GM12878 (cell line): ENCODE data around the gene ZBTB16. TPM values are rescaled to one million over a fixed set of nuclear protein-coding genes. Genes with fewer than 3 reads are reported as not detected.

ENCODE experiments used
- ATAC-seq: fragments of 200-7000 bp; cut with Tn5 transposase; 3 replicates; pipeline ENCODE4 v1.9.1; 2020; ENCODE audit warnings: mild to moderate bottlenecking, moderate library complexity
- BruUV-seq: library from RNA; stranded (reverse); fragments of 400-500 nt; replicated peaks from 2 replicates; lab custom pipeline; 2021; lab: Mats Ljungman, UMichigan
- CTCF ChIA-PET: fragments of 300-600 bp; sonication (Branson Sonifier 250); formaldehyde crosslinking; extraction: SDS; loops from one replicate; lab custom pipeline; 2021; ENCODE audit warnings: inconsistent platforms; lab: Yijun Ruan, JAX
- POLR2A ChIA-PET: fragments of 350-600 bp; formaldehyde crosslinking; extraction: SDS; loops from one replicate; lab custom pipeline; 2021; ENCODE audit warnings: inconsistent platforms; lab: Charles Lee
- RAD21 ChIA-PET: fragments of 300-600 bp; sonication (Branson Sonifier 250); formaldehyde crosslinking; loops from one replicate; lab custom pipeline; 2023; ENCODE audit warnings: antibody characterized with exemption; ENCODE audit not compliant: unreplicated experiment; lab: Charles Lee
- SMC1A ChIA-PET: fragments of 300-600 bp; sonication (Branson Sonifier 250); formaldehyde crosslinking; loops from one replicate; lab custom pipeline; 2023; ENCODE audit not compliant: unreplicated experiment, uncharacterized antibody; lab: Charles Lee
- DNase-seq: peaks from one replicate; pipeline ENCODE4 v3.0.0-alpha.2; 2011; ENCODE audit warnings: low read depth, low spot score
- FAIRE-seq: peaks from 3 replicates; lab custom pipeline; 2011; peaks lifted over from hg19 to GRCh38; lab: Jason Lieb, UNC
- H2AFZ ChIP-seq: 2 replicates; pipeline ENCODE4 v1.6.0; 2011; ENCODE audit warnings: low read depth, low read length, control low read depth; ENCODE audit not compliant: control insufficient read depth
- H3K27ac ChIP-seq: 2 replicates; pipeline ENCODE4 v1.5.1; 2011; ENCODE audit warnings: control low read depth; ENCODE audit not compliant: control insufficient read depth, insufficient read depth
- H3K27me3 ChIP-seq, 2 experiments: replicated peaks in 1 of 2; 2 replicates each; pipeline versions ENCODE4 v1.6.0 to v1.6.1; 2011; ENCODE audit warnings: low read length in 1 of 2; ENCODE audit not compliant: control insufficient read depth in 2 of 2, insufficient read depth in 2 of 2
- H3K36me3 ChIP-seq, 2 experiments: 2 replicates each; pipeline ENCODE4 v1.5.1; 2011; ENCODE audit warnings: low read length in 1 of 2; ENCODE audit not compliant: control insufficient read depth in 2 of 2, insufficient read depth in 2 of 2
- H3K4me1 ChIP-seq: 2 replicates; pipeline ENCODE4 v1.6.1; 2011; ENCODE audit warnings: mild to moderate bottlenecking, low read length, moderate library complexity, mixed read lengths; ENCODE audit not compliant: control insufficient read depth, insufficient read depth
- H3K4me2 ChIP-seq: 2 replicates; pipeline ENCODE4 v1.6.0; 2011; ENCODE audit warnings: control low read depth; ENCODE audit not compliant: control insufficient read depth, insufficient read depth
- H3K4me3 ChIP-seq: fragments of 200-600 bp; sonication (generic); 2 replicates; pipeline ENCODE4 v1.5.1; 2016
- H3K79me2 ChIP-seq: 2 replicates; pipeline ENCODE4 v1.6.0; 2011; ENCODE audit warnings: low read length; ENCODE audit not compliant: control insufficient read depth, insufficient read depth
- H3K9ac ChIP-seq: 2 replicates; pipeline ENCODE4 v1.8.0; 2011; ENCODE audit warnings: low read length, control low read depth, mixed read lengths; ENCODE audit not compliant: control insufficient read depth, insufficient read depth
- H3K9me3 ChIP-seq: replicated peaks from 3 replicates; pipeline ENCODE4 v1.5.1; 2011; ENCODE audit warnings: mild to moderate bottlenecking, low read length; ENCODE audit not compliant: control insufficient read depth, insufficient read depth
- H4K20me1 ChIP-seq: 2 replicates; pipeline ENCODE4 v1.6.0; 2011; ENCODE audit not compliant: control insufficient read depth, insufficient read depth
- ATF7 ChIP-seq: fragments of 450-650 bp; IDR thresholded peaks from 2 replicates; pipeline ENCODE4 v1.6.1; 2016; ENCODE audit warnings: low read depth, mild to moderate bottlenecking
- CHD4 ChIP-seq: fragments of 200-600 bp; sonication (generic); IDR thresholded peaks from 2 replicates; pipeline ENCODE4 v1.6.1; 2016; ENCODE audit warnings: mild to moderate bottlenecking
- EGR1 ChIP-seq, 2 experiments: IDR thresholded peaks; 1 replicate in 1 of 2; 2 replicates in 1 of 2; pipeline ENCODE4 v1.6.1; 2011 to 2012; ENCODE audit warnings: low read depth in 2 of 2, low read length in 2 of 2, borderline replicate concordance in 1 of 2, mild to moderate bottlenecking in 1 of 2, moderate library complexity in 1 of 2
- JUND ChIP-seq: IDR thresholded peaks from 2 replicates; pipeline ENCODE4 v1.6.1; 2012; ENCODE audit warnings: low read depth, mild to moderate bottlenecking, low read length, improper control_type of control experiment, moderate library complexity
- KAT2A ChIP-seq: conservative IDR thresholded peaks from 2 replicates; pipeline ENCODE4 v1.6.1; 2011; ENCODE audit warnings: low read depth, low read length; ENCODE audit not compliant: control insufficient read depth
- NFYA ChIP-seq: IDR thresholded peaks from 2 replicates; pipeline ENCODE4 v1.6.1; 2011; ENCODE audit warnings: low read depth, mild to moderate bottlenecking, low read length, improper control_type of control experiment, borderline replicate concordance
- POLR2A ChIP-seq: IDR thresholded peaks from 2 replicates; pipeline ENCODE4 v1.6.1; 2011; ENCODE audit warnings: low read depth, mild to moderate bottlenecking, low read length
- SKIL ChIP-seq: fragments of 450-650 bp; IDR thresholded peaks from 2 replicates; pipeline ENCODE4 v1.6.1; 2017; ENCODE audit warnings: mild to moderate bottlenecking, low read depth, inconsistent platforms; ENCODE audit not compliant: poor library complexity, severe bottlenecking
- SMARCA5 ChIP-seq: fragments of 450-650 bp; IDR thresholded peaks from 2 replicates; pipeline ENCODE4 v1.6.1; 2017; ENCODE audit warnings: mild to moderate bottlenecking
- SRF ChIP-seq, 2 experiments: IDR thresholded peaks; 2 replicates each; pipeline ENCODE4 v1.6.1; 2011; ENCODE audit warnings: low read depth in 2 of 2, low read length in 2 of 2, mild to moderate bottlenecking in 1 of 2, moderate library complexity in 1 of 2
- TCF3 ChIP-seq: IDR thresholded peaks from 2 replicates; pipeline ENCODE4 v1.6.1; 2012; ENCODE audit warnings: low read depth, mild to moderate bottlenecking, low read length, borderline replicate concordance; ENCODE audit not compliant: insufficient read depth
- WGBS: methylation state at CpG from one replicate; pipeline ENCODE4 v1.1.6; 2016; ENCODE audit warnings: low lambda C conversion rate; ENCODE audit not compliant: insufficient replicate concordance, insufficient coverage; ENCODE audit errors: missing lambda C conversion rate; 5-methylcytosine and 5-hydroxymethylcytosine counted together
- in situ Hi-C: fragments of 300-500 bp; cut with MboI; formaldehyde crosslinking; loops from 9 replicates; pipeline ENCODE4 v1.14.3; 2018; ENCODE audit warnings: mixed read lengths
- intact Hi-C: fragments of 100-400 bp; cut with micrococcal nuclease; formaldehyde crosslinking; loops from one replicate; pipeline ENCODE4 v1.14.2; 2022; ENCODE audit not compliant: unreplicated experiment
- polyA plus RNA-seq, 11 experiments: library from polyadenylated mRNA; depleted of rRNA in 4 of 11; unstranded in 6 of 11; stranded (reverse) in 5 of 11; fragments of >200 nt; fragmentation: Nextera tagmentation in 4 of 11; fragmentation: Illumina TruSeq in 1 of 11; extraction: Ambion mirVana in 4 of 11; extraction: Trizol in 1 of 11; gene quantifications; 1 replicate in 1 of 11; 2 replicates in 10 of 11; pipeline versions ENCODE4 v1.2.1 to v1.2.3, GENCODE V29; 2011 to 2016; ENCODE audit warnings: inconsistent platforms in 2 of 11, missing spikeins in 2 of 11, low read depth in 1 of 11
- total RNA-seq, 4 experiments: library from RNA; depleted of rRNA in 3 of 4; stranded (reverse); fragments of >200 nt in 3 of 4; fragmentation: Illumina TruSeq in 1 of 4; extraction: Trizol in 1 of 4; gene quantifications; 2 replicates each; pipeline versions ENCODE4 v1.2.1 to v1.2.3, GENCODE V29; 2013 to 2021
- TF ChIP-seq, protein P1 (sequence below): IDR thresholded peaks from 2 replicates; pipeline ENCODE4 v1.6.1; 2011; ENCODE audit warnings: low read depth, mild to moderate bottlenecking, low read length, moderate library complexity, borderline replicate concordance; ENCODE audit errors: extremely low read depth
- TF ChIP-seq, protein P2 (sequence below): fragments of 450-650 bp; IDR thresholded peaks from 2 replicates; pipeline ENCODE4 v1.6.1; 2018; ENCODE audit warnings: mild to moderate bottlenecking, low read depth, moderate library complexity; ENCODE audit not compliant: partially characterized antibody

The ZBTB16 gene
- total and polyA plus RNA-seq, 10 of the 15 experiments (the other 5 are each of a cell fraction or from before 2014, with no cell fraction given) = 0.38 TPM; not detected in 9

- no peak overlapping the region for H3K4me3 ChIP-seq
- no peaks in the 10 kb centered on the region for H4K20me1 ChIP-seq
- no peak overlapping the region for H2AFZ ChIP-seq
- ATAC-seq (no peak), FAIRE-seq (no peak), DNase-seq (no peak)
- TF ChIP-seq, protein P1, sequence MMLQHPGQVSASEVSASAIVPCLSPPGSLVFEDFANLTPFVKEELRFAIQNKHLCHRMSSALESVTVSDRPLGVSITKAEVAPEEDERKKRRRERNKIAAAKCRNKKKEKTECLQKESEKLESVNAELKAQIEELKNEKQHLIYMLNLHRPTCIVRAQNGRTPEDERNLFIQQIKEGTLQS = no peak
- TF ChIP-seq NFYA (no peak), JUND (no peak), SKIL (no peak)
- POLR2A ChIA-PET = no interaction called here
- H3K27me3 ChIP-seq = peaks cover 0 to 6% of the 10 kb centered on the region in 2 experiments; a peak in 3 of 4 replicates
- H3K9ac ChIP-seq = no peak overlapping the region
- CTCF ChIA-PET = no interaction called here
- intact Hi-C loops = no loop called here
- RAD21 ChIA-PET = no interaction called here
- no peak overlapping the region for H3K4me2 ChIP-seq
- H3K4me1 ChIP-seq = no peaks in the 10 kb centered on the region
- no peaks in the 10 kb centered on the region for H3K36me3 ChIP-seq
- in situ Hi-C loops = no loop called here
- BruUV-seq = no TSS peak
- no peaks in the 10 kb centered on the region for H3K9me3 ChIP-seq
- H3K27ac ChIP-seq = no peak overlapping the region
- 27% methylated on average over 7 of the region's 7 CpGs for WGBS
- SMC1A ChIA-PET = no interaction called here
- H3K79me2 ChIP-seq = no peaks in the 10 kb centered on the region
Observed at GRCh38 chr11:114284914-114285313, 225.4 kb downstream of the ZBTB16 start.

GRCh38 chr11:114285599-114285998 is 226.1 kb downstream of the ZBTB16 start:
- DNase-seq (no peak), ATAC-seq (no peak), FAIRE-seq (no peak)
- no peak for TF ChIP-seq TCF3
- no peak for TF ChIP-seq EGR1 (IDR thresholded peaks at IDR 0.05; ENCODE audit: borderline replicate concordance in 1 of 2, low read depth in 2 of 2, low read length in 2 of 2)
- TF ChIP-seq SMARCA5 = no peak
- TF ChIP-seq, protein P2, sequence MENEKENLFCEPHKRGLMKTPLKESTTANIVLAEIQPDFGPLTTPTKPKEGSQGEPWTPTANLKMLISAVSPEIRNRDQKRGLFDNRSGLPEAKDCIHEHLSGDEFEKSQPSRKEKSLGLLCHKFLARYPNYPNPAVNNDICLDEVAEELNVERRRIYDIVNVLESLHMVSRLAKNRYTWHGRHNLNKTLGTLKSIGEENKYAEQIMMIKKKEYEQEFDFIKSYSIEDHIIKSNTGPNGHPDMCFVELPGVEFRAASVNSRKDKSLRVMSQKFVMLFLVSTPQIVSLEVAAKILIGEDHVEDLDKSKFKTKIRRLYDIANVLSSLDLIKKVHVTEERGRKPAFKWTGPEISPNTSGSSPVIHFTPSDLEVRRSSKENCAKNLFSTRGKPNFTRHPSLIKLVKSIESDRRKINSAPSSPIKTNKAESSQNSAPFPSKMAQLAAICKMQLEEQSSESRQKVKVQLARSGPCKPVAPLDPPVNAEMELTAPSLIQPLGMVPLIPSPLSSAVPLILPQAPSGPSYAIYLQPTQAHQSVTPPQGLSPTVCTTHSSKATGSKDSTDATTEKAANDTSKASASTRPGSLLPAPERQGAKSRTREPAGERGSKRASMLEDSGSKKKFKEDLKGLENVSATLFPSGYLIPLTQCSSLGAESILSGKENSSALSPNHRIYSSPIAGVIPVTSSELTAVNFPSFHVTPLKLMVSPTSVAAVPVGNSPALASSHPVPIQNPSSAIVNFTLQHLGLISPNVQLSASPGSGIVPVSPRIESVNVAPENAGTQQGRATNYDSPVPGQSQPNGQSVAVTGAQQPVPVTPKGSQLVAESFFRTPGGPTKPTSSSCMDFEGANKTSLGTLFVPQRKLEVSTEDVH = no peak
- no peak for TF ChIP-seq ATF7
- TF ChIP-seq KAT2A = no peak
- TF ChIP-seq CHD4 = no peak
- no peak for TF ChIP-seq POLR2A
- no peak for TF ChIP-seq SRF (IDR thresholded peaks at IDR 0.05; ENCODE audit: low read depth in 2 of 2, low read length in 2 of 2)
- Histone ChIP-seq H3K27me3 (peaks cover 0 to 6% of the 10 kb centered on the region in 2 experiments; a peak in 3 of 4 replicates), H3K79me2 (no peaks in the 10 kb centered on the region), H3K36me3 (no peaks in the 10 kb centered on the region), H3K9me3 (no peaks in the 10 kb centered on the region), H3K4me3 (no peak overlapping the region), H3K9ac (no peak overlapping the region), H4K20me1 (no peaks in the 10 kb centered on the region), H3K4me1 (no peaks in the 10 kb centered on the region), H3K4me2 (no peak overlapping the region), H3K27ac (no peak overlapping the region), H2AFZ (no peak overlapping the region)
- BruUV-seq = no TSS peak
- in situ Hi-C loops (no loop called here), intact Hi-C loops (no loop called here)
- ChIA-PET CTCF (no interaction called here), RAD21 (no interaction called here), SMC1A (no interaction called here), POLR2A (no interaction called here)
- 48% methylated on average over 3 of the region's 3 CpGs for WGBS
